ENCODE data around the gene TDRD15. TPM values are rescaled to one million over a fixed set of nuclear protein-coding genes. Genes with fewer than 3 reads are reported as not detected.

The TDRD15 gene
- total and polyA plus RNA-seq, 2 of the 13 experiments (the other 11 are each of a cell fraction or from before 2014, with no cell fraction given), result 0.12 to 0.29 TPM

DNA sequence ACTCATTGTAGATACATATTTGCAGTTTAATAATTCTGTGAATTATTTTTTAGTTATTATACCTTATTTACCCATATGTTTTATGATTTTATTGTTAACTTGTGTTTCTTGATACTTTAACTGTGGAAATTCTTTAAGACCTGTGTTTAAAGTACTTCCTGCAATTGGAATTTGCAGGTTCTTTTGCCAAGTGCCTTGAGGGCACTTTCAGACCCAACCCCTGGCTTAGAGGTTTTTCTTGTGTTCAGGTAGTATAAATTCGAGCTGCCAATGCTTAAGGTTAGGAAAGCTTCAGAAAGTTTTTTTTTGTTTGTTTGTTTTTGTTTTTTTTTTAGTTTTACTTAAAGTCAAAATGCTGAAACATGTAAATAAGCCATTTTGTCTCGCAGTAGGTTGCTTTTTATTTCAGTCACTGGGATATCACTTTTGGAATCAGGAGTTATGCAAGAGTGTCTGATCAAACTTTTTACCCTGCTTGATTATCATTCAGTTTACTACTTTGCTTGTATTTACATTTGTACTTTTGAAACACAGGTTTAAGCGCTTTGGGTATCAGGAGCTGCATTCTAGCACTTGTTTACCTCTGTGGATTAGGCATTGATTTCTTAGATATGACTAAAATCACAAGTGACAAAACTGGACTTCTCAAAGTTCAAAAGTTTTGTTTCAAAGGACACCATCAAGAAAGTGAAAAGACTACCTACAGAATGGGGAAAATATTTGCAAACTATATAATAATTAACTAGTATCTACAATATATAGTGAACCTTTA is 31.8 kb downstream of the TDRD15 start (continued):
- TF ChIP-seq, protein P1, sequence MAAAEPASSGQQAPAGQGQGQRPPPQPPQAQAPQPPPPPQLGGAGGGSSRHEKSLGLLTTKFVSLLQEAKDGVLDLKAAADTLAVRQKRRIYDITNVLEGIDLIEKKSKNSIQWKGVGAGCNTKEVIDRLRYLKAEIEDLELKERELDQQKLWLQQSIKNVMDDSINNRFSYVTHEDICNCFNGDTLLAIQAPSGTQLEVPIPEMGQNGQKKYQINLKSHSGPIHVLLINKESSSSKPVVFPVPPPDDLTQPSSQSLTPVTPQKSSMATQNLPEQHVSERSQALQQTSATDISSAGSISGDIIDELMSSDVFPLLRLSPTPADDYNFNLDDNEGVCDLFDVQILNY (CRISPR knock-in tag; conservative IDR thresholded peaks at IDR 0.05), result no peak
- 0 out of 2 replicates have a peak, but pooled peaks have one; percentile 52 for TF ChIP-seq THAP11 (CRISPR knock-in tag; IDR thresholded peaks at IDR 0.05)
- TF ChIP-seq ZFP1 (CRISPR knock-in tag; IDR thresholded peaks at IDR 0.05), result 0 out of 2 replicates have a peak, but pooled peaks have one; percentile 56
- no peak for TF ChIP-seq PRMT3 (CRISPR knock-in tag; IDR thresholded peaks at IDR 0.05; ENCODE audit: borderline replicate concordance, low read depth)
- no peak for TF ChIP-seq EZH2 (conservative IDR thresholded peaks at IDR 0.05; ENCODE audit: low read depth, low read length)
- TF ChIP-seq, protein P2, sequence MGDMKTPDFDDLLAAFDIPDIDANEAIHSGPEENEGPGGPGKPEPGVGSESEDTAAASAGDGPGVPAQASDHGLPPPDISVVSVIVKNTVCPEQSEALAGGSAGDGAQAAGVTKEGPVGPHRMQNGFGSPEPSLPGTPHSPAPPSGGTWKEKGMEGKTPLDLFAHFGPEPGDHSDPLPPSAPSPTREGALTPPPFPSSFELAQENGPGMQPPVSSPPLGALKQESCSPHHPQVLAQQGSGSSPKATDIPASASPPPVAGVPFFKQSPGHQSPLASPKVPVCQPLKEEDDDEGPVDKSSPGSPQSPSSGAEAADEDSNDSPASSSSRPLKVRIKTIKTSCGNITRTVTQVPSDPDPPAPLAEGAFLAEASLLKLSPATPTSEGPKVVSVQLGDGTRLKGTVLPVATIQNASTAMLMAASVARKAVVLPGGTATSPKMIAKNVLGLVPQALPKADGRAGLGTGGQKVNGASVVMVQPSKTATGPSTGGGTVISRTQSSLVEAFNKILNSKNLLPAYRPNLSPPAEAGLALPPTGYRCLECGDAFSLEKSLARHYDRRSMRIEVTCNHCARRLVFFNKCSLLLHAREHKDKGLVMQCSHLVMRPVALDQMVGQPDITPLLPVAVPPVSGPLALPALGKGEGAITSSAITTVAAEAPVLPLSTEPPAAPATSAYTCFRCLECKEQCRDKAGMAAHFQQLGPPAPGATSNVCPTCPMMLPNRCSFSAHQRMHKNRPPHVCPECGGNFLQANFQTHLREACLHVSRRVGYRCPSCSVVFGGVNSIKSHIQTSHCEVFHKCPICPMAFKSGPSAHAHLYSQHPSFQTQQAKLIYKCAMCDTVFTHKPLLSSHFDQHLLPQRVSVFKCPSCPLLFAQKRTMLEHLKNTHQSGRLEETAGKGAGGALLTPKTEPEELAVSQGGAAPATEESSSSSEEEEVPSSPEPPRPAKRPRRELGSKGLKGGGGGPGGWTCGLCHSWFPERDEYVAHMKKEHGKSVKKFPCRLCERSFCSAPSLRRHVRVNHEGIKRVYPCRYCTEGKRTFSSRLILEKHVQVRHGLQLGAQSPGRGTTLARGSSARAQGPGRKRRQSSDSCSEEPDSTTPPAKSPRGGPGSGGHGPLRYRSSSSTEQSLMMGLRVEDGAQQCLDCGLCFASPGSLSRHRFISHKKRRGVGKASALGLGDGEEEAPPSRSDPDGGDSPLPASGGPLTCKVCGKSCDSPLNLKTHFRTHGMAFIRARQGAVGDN (CRISPR knock-in tag; IDR thresholded peaks at IDR 0.05), result no peak
- TF ChIP-seq LCORL (IDR thresholded peaks at IDR 0.05), result no peak
- peak; percentile 78 for TF ChIP-seq LCORL (CRISPR knock-in tag; IDR thresholded peaks at IDR 0.05)
- TF ChIP-seq ZBTB21 (CRISPR knock-in tag; IDR thresholded peaks at IDR 0.05), result no peak
- TF ChIP-seq FOXM1 (CRISPR knock-in tag; IDR thresholded peaks at IDR 0.05), result no peak
- TF ChIP-seq NR2F1 (CRISPR knock-in tag; IDR thresholded peaks at IDR 0.05), result no peak
- TF ChIP-seq ARNT (IDR thresholded peaks at IDR 0.05), result no peak
- TF ChIP-seq, protein P3, sequence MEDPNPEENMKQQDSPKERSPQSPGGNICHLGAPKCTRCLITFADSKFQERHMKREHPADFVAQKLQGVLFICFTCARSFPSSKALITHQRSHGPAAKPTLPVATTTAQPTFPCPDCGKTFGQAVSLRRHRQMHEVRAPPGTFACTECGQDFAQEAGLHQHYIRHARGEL (CRISPR knock-in tag; IDR thresholded peaks at IDR 0.05), result no peak
- TF ChIP-seq NFYB (CRISPR knock-in tag; IDR thresholded peaks at IDR 0.05), result no peak
- TF ChIP-seq MAFK (conservative IDR thresholded peaks at IDR 0.05 in 1 of 2, IDR thresholded peaks at IDR 0.05 in 1 of 2; ENCODE audit: low read length in 2 of 2), result no peak
- TF ChIP-seq NR3C1 (CRISPR knock-in tag; IDR thresholded peaks at IDR 0.05), result no peak
- no peak for TF ChIP-seq FOSL1 (CRISPR knock-in tag; IDR thresholded peaks at IDR 0.05; ENCODE audit: borderline replicate concordance)
- no peak for TF ChIP-seq ZNF788 (CRISPR knock-in tag; IDR thresholded peaks at IDR 0.05; ENCODE audit: borderline replicate concordance)
- TF ChIP-seq ZNF607 (CRISPR knock-in tag; IDR thresholded peaks at IDR 0.05; ENCODE audit: borderline replicate concordance), result no peak; the same call in 1 of the 2 replicates
- no peak for TF ChIP-seq PRPF4 (IDR thresholded peaks at IDR 0.05; ENCODE audit: low read depth, low read length, poor library complexity, severe bottlenecking)
- TF ChIP-seq, protein P4, sequence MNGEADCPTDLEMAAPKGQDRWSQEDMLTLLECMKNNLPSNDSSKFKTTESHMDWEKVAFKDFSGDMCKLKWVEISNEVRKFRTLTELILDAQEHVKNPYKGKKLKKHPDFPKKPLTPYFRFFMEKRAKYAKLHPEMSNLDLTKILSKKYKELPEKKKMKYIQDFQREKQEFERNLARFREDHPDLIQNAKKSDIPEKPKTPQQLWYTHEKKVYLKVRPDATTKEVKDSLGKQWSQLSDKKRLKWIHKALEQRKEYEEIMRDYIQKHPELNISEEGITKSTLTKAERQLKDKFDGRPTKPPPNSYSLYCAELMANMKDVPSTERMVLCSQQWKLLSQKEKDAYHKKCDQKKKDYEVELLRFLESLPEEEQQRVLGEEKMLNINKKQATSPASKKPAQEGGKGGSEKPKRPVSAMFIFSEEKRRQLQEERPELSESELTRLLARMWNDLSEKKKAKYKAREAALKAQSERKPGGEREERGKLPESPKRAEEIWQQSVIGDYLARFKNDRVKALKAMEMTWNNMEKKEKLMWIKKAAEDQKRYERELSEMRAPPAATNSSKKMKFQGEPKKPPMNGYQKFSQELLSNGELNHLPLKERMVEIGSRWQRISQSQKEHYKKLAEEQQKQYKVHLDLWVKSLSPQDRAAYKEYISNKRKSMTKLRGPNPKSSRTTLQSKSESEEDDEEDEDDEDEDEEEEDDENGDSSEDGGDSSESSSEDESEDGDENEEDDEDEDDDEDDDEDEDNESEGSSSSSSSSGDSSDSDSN (CRISPR knock-in tag; IDR thresholded peaks at IDR 0.05), result no peak
- no peak for TF ChIP-seq AGO1 (IDR thresholded peaks at IDR 0.05; ENCODE audit: low read depth, low read length, poor library complexity, severe bottlenecking)
- no peak for TF ChIP-seq KLF13 (CRISPR knock-in tag; IDR thresholded peaks at IDR 0.05)
- no peak for TF ChIP-seq CENPX (CRISPR knock-in tag; IDR thresholded peaks at IDR 0.05)

All from HepG2 (cell line).